K562 (cell line): ENCODE results near the gene UBE2L3. TPM values are rescaled to one million over a fixed set of nuclear protein-coding genes. Genes with fewer than 3 reads are reported as not detected.

Experiments used
- ARID1B ChIP-seq: fragments of 450-650 bp; IDR thresholded peaks from 2 replicates; pipeline ENCODE4 v1.6.1; 2016; ENCODE audit warnings: antibody characterized with exemption, mild to moderate bottlenecking, inconsistent platforms
- CBFA2T3 ChIP-seq: fragments of 450-650 bp; IDR thresholded peaks from 2 replicates; pipeline ENCODE4 v1.6.1; 2017
- CREM ChIP-seq: IDR thresholded peaks from 2 replicates; pipeline ENCODE4 v1.6.1; 2014; ENCODE audit warnings: antibody characterized with exemption, low read depth
- FOXK2 ChIP-seq, 2 experiments: fragments of 450-650 bp; IDR thresholded peaks in 1 of 2; conservative IDR thresholded peaks in 1 of 2; 2 replicates each; pipeline ENCODE4 v1.6.1; 2016; ENCODE audit warnings: low read depth in 2 of 2, mild to moderate bottlenecking in 1 of 2
- GABPB2 ChIP-seq: fragments of 250-450 bp; sonication (Bioruptor Pico); conservative IDR thresholded peaks from 2 replicates; pipeline ENCODE4 v1.5.1; 2021; ENCODE audit warnings: mild to moderate bottlenecking
- JUND ChIP-seq, 2 experiments: IDR thresholded peaks; 2 replicates in 1 of 2; 3 replicates in 1 of 2; pipeline ENCODE4 v1.6.1; 2011; ENCODE audit warnings: borderline replicate concordance in 2 of 2, low read depth in 2 of 2, low read length in 2 of 2, improper control_type of control experiment in 1 of 2, missing biosample characterization in 1 of 2, missing genetic modification characterization in 1 of 2, missing genetic modification reagents in 1 of 2
- PHB ChIP-seq: fragments of 250-450 bp; sonication (Bioruptor Pico); IDR thresholded peaks from 2 replicates; pipeline ENCODE4 v1.5.0; 2021
- POLR2AphosphoS2 ChIP-seq: IDR thresholded peaks from 2 replicates; pipeline ENCODE4 v1.6.1; 2012; ENCODE audit warnings: low read length, improper control_type of control experiment
- RBBP5 ChIP-seq: fragments of 200-600 bp; sonication (generic); IDR thresholded peaks from 2 replicates; pipeline ENCODE4 v1.6.1; 2012; ENCODE audit warnings: borderline replicate concordance, mild to moderate bottlenecking, low read length, control low read depth, inconsistent platforms; ENCODE audit not compliant: insufficient read depth, poor library complexity, severe bottlenecking
- SNIP1 ChIP-seq: fragments of 450-650 bp; IDR thresholded peaks from 2 replicates; pipeline ENCODE4 v1.7.1; 2017; ENCODE audit warnings: low read depth, mild to moderate bottlenecking
- SOX6 ChIP-seq: fragments of 450-650 bp; IDR thresholded peaks from 2 replicates; pipeline ENCODE4 v1.6.1; 2014; ENCODE audit warnings: mild to moderate bottlenecking
- SRSF1 ChIP-seq: fragments of 200-400 bp; formaldehyde crosslinking; IDR thresholded peaks from 2 replicates; pipeline ENCODE4 v1.6.1; 2017; ENCODE audit warnings: mild to moderate bottlenecking, low read depth, low read length, moderate library complexity
- TARDBP ChIP-seq: fragments of 450-650 bp; IDR thresholded peaks from 2 replicates; pipeline ENCODE4 v1.6.1; 2016
- THRAP3 ChIP-seq: fragments of 450-650 bp; IDR thresholded peaks from 2 replicates; pipeline ENCODE4 v1.6.1; 2016; ENCODE audit warnings: mild to moderate bottlenecking, inconsistent platforms, borderline replicate concordance
- ZC3H4 ChIP-seq: sonication (generic); formaldehyde crosslinking; IDR thresholded peaks from 2 replicates; pipeline ENCODE4 v1.9.0; 2021; ENCODE audit warnings: missing genetic modification reagents, borderline replicate concordance
- ZNF217 ChIP-seq: sonication (generic); formaldehyde crosslinking; IDR thresholded peaks from 2 replicates; pipeline ENCODE4 v1.8.0; 2022; ENCODE audit warnings: mild to moderate bottlenecking, missing genetic modification reagents
- ZNF354B ChIP-seq: fragments of 250-450 bp; sonication (Bioruptor Pico); IDR thresholded peaks from 2 replicates; pipeline ENCODE4 v1.4.0; 2020
- ZNF431 ChIP-seq: sonication (generic); formaldehyde crosslinking; IDR thresholded peaks from 2 replicates; pipeline ENCODE4 v1.8.0; 2022; ENCODE audit warnings: mild to moderate bottlenecking, missing genetic modification reagents
- ZNF707 ChIP-seq: fragments of 250-450 bp; sonication (Bioruptor Pico); conservative IDR thresholded peaks from 2 replicates; pipeline ENCODE4 v1.8.0; 2022; ENCODE audit warnings: inconsistent platforms, mild to moderate bottlenecking, moderate library complexity
- polyA plus RNA-seq, 8 experiments: library from polyadenylated mRNA; depleted of rRNA in 4 of 8; stranded (reverse) in 5 of 8; unstranded in 3 of 8; fragments of >200 nt; fragmentation: Nextera tagmentation in 2 of 8; fragmentation: Illumina TruSeq in 1 of 8; extraction: Ambion mirVana in 2 of 8; extraction: Trizol in 1 of 8; gene quantifications; 2 replicates each; pipeline versions ENCODE4 v1.2.1 to v1.2.3, GENCODE V29; 2011 to 2014; ENCODE audit warnings: inconsistent platforms in 1 of 8, missing spikeins in 1 of 8
- total RNA-seq, 7 experiments: library from RNA; depleted of rRNA in 6 of 7; stranded (reverse); fragments of >200 nt in 6 of 7; fragmentation: Illumina TruSeq in 2 of 7; extraction: Trizol in 2 of 7; gene quantifications; 2 replicates each; pipeline versions ENCODE4 v1.2.1 to v1.2.3, GENCODE V29; 2011 to 2021; ENCODE audit warnings: low replicate concordance in 1 of 7
- TF ChIP-seq, protein P1 (sequence below): fragments of 250-450 bp; sonication (Bioruptor Pico); IDR thresholded peaks from 2 replicates; pipeline ENCODE4 v1.4.0; 2020; ENCODE audit warnings: mild to moderate bottlenecking, moderate library complexity, borderline replicate concordance
- TF ChIP-seq, protein P2 (sequence below): fragments of 250-450 bp; sonication (Bioruptor Pico); IDR thresholded peaks from 2 replicates; pipeline ENCODE4 v1.9.0; 2021; ENCODE audit warnings: mild to moderate bottlenecking
- TF ChIP-seq, protein P3 (sequence below): IDR thresholded peaks from 2 replicates; pipeline ENCODE4 v1.6.1; 2014; ENCODE audit warnings: antibody characterized with exemption
- TF ChIP-seq, protein P4 (sequence below): fragments of 450-650 bp; formaldehyde crosslinking; IDR thresholded peaks from 2 replicates; pipeline ENCODE4 v1.4.0; 2020; ENCODE audit warnings: mild to moderate bottlenecking, mixed read lengths

UBE2L3 gene
- total and polyA plus RNA-seq, 9 of the 15 experiments (the other 6 are each of a cell fraction or from before 2014, with no cell fraction given) = 215 to 625 (median 285) TPM

DNA sequence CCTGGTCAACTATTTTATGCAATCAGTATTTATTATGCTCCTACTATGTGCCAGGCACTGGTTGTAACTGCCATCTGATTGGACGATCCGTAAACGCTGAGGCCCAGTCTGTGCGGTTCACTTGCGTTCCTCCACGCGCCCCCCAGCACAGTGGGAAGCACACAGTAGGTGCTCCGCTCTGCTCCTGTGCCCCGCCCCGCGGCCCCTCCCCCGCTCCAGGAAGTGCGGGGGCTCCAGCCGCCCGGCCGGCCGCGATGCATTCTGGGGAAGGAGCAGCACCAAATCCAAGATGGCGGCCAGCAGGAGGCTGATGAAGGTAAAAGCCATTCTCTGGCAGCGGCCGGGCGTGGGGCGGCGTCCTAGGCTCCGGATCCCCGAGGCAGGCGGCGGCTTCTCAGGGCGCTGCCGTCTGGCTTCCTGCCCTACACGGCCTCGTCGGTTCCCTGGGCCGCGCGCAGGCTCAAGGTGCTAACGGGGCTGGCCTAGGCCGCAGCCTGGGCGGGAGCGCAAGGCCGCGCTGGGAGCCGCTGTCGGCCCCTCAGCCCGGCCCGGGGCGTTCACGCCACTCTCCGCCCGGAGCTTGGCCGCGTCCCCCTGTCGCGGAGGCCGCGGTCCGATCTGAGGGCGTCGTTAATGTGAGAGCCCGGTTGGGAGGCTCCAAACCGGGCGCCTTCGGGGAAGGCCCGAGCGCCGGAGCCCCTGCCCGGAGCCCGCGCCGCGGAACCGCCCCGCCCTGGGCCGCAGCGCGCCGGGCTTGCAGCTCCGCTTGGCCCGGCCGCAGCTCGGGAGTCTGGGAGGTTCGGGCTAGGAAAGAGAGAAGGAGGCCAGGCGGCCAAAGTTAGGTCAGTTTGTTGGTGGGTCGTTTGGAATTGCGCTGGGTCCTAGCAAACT is at the start of gene UBE2L3 (continued):
- TF ChIP-seq, protein P1, sequence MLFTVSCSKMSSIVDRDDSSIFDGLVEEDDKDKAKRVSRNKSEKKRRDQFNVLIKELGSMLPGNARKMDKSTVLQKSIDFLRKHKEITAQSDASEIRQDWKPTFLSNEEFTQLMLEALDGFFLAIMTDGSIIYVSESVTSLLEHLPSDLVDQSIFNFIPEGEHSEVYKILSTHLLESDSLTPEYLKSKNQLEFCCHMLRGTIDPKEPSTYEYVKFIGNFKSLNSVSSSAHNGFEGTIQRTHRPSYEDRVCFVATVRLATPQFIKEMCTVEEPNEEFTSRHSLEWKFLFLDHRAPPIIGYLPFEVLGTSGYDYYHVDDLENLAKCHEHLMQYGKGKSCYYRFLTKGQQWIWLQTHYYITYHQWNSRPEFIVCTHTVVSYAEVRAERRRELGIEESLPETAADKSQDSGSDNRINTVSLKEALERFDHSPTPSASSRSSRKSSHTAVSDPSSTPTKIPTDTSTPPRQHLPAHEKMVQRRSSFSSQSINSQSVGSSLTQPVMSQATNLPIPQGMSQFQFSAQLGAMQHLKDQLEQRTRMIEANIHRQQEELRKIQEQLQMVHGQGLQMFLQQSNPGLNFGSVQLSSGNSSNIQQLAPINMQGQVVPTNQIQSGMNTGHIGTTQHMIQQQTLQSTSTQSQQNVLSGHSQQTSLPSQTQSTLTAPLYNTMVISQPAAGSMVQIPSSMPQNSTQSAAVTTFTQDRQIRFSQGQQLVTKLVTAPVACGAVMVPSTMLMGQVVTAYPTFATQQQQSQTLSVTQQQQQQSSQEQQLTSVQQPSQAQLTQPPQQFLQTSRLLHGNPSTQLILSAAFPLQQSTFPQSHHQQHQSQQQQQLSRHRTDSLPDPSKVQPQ (CRISPR knock-in tag) = no peak; the same call in 1 of the 2 replicates
- TF ChIP-seq THRAP3 = no peak
- peak; percentile 63; the same call in 1 of the 2 replicates for TF ChIP-seq POLR2AphosphoS2
- no peak for TF ChIP-seq SOX6
- peak; percentile 32; the same call in 1 of the 2 replicates for TF ChIP-seq ZNF354B (CRISPR knock-in tag)
- TF ChIP-seq GABPB2 (CRISPR knock-in tag) = peak; percentile 90
- no peak for TF ChIP-seq ARID1B
- TF ChIP-seq CREM = no peak
- no peak for TF ChIP-seq CBFA2T3
- TF ChIP-seq FOXK2 (conservative IDR thresholded peaks at IDR 0.05 in 1 of 2, IDR thresholded peaks at IDR 0.05 in 1 of 2; ENCODE audit: low read depth in 2 of 2) = no peak
- no peak for TF ChIP-seq PHB (CRISPR knock-in tag)
- TF ChIP-seq ZC3H4 = no peak
- TF ChIP-seq, protein P2, sequence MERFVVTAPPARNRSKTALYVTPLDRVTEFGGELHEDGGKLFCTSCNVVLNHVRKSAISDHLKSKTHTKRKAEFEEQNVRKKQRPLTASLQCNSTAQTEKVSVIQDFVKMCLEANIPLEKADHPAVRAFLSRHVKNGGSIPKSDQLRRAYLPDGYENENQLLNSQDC = no peak
- TF ChIP-seq ZNF217 (CRISPR knock-in tag) = 0 out of 2 replicates have a peak, but pooled peaks have one; percentile 5
- peak; percentile 67; the same call in 1 of the 2 replicates for TF ChIP-seq ZNF707 (CRISPR knock-in tag)
- no peak for TF ChIP-seq TARDBP
- TF ChIP-seq SNIP1 = no peak
- peak; percentile 79 for TF ChIP-seq JUND (IDR thresholded peaks at IDR 0.05; ENCODE audit: borderline replicate concordance, low read depth, low read length)
- TF ChIP-seq JUND (tag; IDR thresholded peaks at IDR 0.05; ENCODE audit: borderline replicate concordance, low read depth, low read length) = no peak
- TF ChIP-seq, protein P3, sequence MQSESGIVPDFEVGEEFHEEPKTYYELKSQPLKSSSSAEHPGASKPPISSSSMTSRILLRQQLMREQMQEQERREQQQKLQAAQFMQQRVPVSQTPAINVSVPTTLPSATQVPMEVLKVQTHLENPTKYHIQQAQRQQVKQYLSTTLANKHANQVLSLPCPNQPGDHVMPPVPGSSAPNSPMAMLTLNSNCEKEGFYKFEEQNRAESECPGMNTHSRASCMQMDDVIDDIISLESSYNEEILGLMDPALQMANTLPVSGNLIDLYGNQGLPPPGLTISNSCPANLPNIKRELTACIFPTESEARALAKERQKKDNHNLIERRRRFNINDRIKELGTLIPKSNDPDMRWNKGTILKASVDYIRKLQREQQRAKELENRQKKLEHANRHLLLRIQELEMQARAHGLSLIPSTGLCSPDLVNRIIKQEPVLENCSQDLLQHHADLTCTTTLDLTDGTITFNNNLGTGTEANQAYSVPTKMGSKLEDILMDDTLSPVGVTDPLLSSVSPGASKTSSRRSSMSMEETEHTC = no peak
- TF ChIP-seq RBBP5 = peak; percentile 99
- TF ChIP-seq SRSF1 = 0 out of 2 replicates have a peak, but pooled peaks have one; percentile 95
- TF ChIP-seq, protein P4, sequence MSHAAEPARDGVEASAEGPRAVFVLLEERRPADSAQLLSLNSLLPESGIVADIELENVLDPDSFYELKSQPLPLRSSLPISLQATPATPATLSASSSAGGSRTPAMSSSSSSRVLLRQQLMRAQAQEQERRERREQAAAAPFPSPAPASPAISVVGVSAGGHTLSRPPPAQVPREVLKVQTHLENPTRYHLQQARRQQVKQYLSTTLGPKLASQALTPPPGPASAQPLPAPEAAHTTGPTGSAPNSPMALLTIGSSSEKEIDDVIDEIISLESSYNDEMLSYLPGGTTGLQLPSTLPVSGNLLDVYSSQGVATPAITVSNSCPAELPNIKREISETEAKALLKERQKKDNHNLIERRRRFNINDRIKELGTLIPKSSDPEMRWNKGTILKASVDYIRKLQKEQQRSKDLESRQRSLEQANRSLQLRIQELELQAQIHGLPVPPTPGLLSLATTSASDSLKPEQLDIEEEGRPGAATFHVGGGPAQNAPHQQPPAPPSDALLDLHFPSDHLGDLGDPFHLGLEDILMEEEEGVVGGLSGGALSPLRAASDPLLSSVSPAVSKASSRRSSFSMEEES (CRISPR knock-in tag) = no peak
- no peak for TF ChIP-seq ZNF431 (CRISPR knock-in tag)
